ENCODE measurements around the gene RSPO3.

DNA sequence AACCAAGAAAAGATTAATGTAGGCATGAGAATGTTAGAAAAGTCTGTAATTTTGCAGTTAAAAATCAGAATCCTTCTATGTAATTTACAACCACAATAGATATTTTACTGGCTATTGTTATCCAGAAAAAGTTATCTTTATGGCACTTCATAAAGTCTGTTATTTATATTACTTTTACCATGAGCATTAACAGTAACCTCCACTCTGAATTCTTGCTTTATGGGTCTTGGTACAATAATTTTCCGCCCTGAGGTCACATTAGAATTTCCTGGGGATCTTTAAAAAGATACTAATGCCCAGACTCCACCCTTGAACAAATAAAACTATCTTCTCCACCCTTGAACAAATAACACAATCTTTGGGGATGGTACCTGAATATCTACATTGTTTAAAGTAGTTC, 9.6 kb downstream of the RSPO3 start:
- TF ChIP-seq, protein P1, sequence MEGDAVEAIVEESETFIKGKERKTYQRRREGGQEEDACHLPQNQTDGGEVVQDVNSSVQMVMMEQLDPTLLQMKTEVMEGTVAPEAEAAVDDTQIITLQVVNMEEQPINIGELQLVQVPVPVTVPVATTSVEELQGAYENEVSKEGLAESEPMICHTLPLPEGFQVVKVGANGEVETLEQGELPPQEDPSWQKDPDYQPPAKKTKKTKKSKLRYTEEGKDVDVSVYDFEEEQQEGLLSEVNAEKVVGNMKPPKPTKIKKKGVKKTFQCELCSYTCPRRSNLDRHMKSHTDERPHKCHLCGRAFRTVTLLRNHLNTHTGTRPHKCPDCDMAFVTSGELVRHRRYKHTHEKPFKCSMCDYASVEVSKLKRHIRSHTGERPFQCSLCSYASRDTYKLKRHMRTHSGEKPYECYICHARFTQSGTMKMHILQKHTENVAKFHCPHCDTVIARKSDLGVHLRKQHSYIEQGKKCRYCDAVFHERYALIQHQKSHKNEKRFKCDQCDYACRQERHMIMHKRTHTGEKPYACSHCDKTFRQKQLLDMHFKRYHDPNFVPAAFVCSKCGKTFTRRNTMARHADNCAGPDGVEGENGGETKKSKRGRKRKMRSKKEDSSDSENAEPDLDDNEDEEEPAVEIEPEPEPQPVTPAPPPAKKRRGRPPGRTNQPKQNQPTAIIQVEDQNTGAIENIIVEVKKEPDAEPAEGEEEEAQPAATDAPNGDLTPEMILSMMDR (IDR thresholded peaks at IDR 0.05): no peak
- no peak for TF ChIP-seq POLR2A (IDR thresholded peaks at IDR 0.05)

Data from lower leg skin (tissue), 3 donors.